ENCODE measurements around the gene VPS13A.
"Not testable (repeated sequence)": the region's sequence is repeated elsewhere in the genome, so short reads cannot be mapped to it uniquely, and the experiment has no call there.

VPS13A gene

GRCh38 chr9:77183581-77183980 lies 6.2 kb downstream of the VPS13A start:
- no peak for DNase-seq (ENCODE audit: low spot score)

GRCh38 chr9:77188242-77188641 lies 10.9 kb downstream of the VPS13A start:
- no peak for DNase-seq (ENCODE audit: low spot score)

GRCh38 chr9:77194423-77194822 lies 17.1 kb downstream of the VPS13A start:
- no peak for DNase-seq (ENCODE audit: low spot score)

- DNase-seq (ENCODE audit: low spot score) = no peak
Observed at GRCh38 chr9:77210116-77210515, 32.8 kb downstream of the VPS13A start.

GRCh38 chr9:77211561-77211960 lies 34.2 kb downstream of the VPS13A start:
- no peak for DNase-seq (ENCODE audit: low spot score)

GRCh38 chr9:77212801-77213200 lies 35.5 kb downstream of the VPS13A start:
- no peak for DNase-seq (ENCODE audit: low spot score)

- no peak for DNase-seq (ENCODE audit: low spot score)
Observed at GRCh38 chr9:77215874-77216273, 38.5 kb downstream of the VPS13A start.

- DNase-seq (ENCODE audit: low spot score) = no peak
Observed at GRCh38 chr9:77218612-77219011, 41.3 kb downstream of the VPS13A start.

- no peak for DNase-seq (ENCODE audit: low spot score)
Observed at GRCh38 chr9:77221431-77221830, 44.1 kb downstream of the VPS13A start.

GRCh38 chr9:77224746-77225312 lies 47.5 kb downstream of the VPS13A start:
- DNase-seq (ENCODE audit: low spot score) = no peak

GRCh38 chr9:77236693-77237092 lies 59.4 kb downstream of the VPS13A start:
- DNase-seq (ENCODE audit: low spot score) = no peak

- DNase-seq (ENCODE audit: low spot score) = no peak
Observed at GRCh38 chr9:77237896-77238295, 60.6 kb downstream of the VPS13A start.

GRCh38 chr9:77251050-77251449 lies 73.7 kb downstream of the VPS13A start:
- DNase-seq (ENCODE audit: low spot score) = no peak

GRCh38 chr9:77257275-77257674 lies 79.9 kb downstream of the VPS13A start:
- no peak for DNase-seq (ENCODE audit: low spot score)

GRCh38 chr9:77261605-77262004 lies 84.3 kb downstream of the VPS13A start:
- DNase-seq (ENCODE audit: low spot score) = no peak

GRCh38 chr9:77267762-77268161 lies 90.4 kb downstream of the VPS13A start:
- not testable (repeated sequence) for DNase-seq (ENCODE audit: low spot score)

- DNase-seq (ENCODE audit: low spot score) = no peak
Observed at GRCh38 chr9:77271023-77271690, 93.8 kb downstream of the VPS13A start.

GRCh38 chr9:77276799-77277198 lies 99.5 kb downstream of the VPS13A start:
- no peak for DNase-seq (ENCODE audit: low spot score)

- no peak for DNase-seq (ENCODE audit: low spot score)
Observed at GRCh38 chr9:77277719-77278118, 100.4 kb downstream of the VPS13A start.

GRCh38 chr9:77283991-77284390 lies 106.7 kb downstream of the VPS13A start:
- DNase-seq (ENCODE audit: low spot score) = no peak

- DNase-seq (ENCODE audit: low spot score) = no peak
Observed at GRCh38 chr9:77284616-77285015, 107.3 kb downstream of the VPS13A start.

- no peak for DNase-seq (ENCODE audit: low spot score)
Observed at GRCh38 chr9:77290373-77290772, 113.0 kb downstream of the VPS13A start.

GRCh38 chr9:77291714-77292113 lies 114.4 kb downstream of the VPS13A start:
- DNase-seq (ENCODE audit: low spot score) = no peak

GRCh38 chr9:77293949-77294348 lies 116.6 kb downstream of the VPS13A start:
- DNase-seq (ENCODE audit: low spot score) = no peak
